PC-3 (cell line): ENCODE results near the gene CACNG5.

Experiments used
- EZH2 ChIP-seq: fragments of 300-600 bp; sonication (generic); IDR thresholded peaks from one replicate; pipeline ENCODE4 v1.6.1; 2017; ENCODE audit warnings: antibody characterized with exemption, mild to moderate bottlenecking, low read length; ENCODE audit not compliant: unreplicated experiment
- EZH2phosphoT487 ChIP-seq: fragments of 300-600 bp; sonication (generic); IDR thresholded peaks from 2 replicates; pipeline ENCODE4 v1.6.1; 2018; ENCODE audit warnings: mild to moderate bottlenecking, antibody characterized with exemption, low read length, borderline replicate concordance
- TF ChIP-seq, protein P1 (sequence below): fragments of 300-600 bp; sonication (generic); conservative IDR thresholded peaks from 2 replicates; pipeline ENCODE4 v1.5.1; 2017; ENCODE audit warnings: antibody characterized with exemption, low read depth, mild to moderate bottlenecking, low read length

DNA sequence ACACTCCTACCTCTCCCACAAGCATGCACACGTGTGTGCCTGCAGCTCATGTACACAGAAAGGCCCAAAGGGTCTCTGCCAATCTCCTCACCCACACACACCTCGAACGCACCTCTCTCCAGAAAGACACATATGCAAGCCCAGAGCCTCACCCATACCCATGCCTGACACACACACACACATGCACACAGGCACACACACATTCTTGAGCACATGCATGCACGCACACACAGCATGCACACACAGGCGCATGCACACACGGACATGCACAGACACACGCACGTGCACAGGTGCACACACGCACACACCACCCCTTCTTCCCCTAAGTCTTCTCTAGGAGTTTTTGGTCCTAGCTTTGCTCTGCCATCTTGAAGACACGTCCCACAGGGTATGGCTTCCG, 80.9 kb downstream of the CACNG5 start:
- TF ChIP-seq, protein P1, sequence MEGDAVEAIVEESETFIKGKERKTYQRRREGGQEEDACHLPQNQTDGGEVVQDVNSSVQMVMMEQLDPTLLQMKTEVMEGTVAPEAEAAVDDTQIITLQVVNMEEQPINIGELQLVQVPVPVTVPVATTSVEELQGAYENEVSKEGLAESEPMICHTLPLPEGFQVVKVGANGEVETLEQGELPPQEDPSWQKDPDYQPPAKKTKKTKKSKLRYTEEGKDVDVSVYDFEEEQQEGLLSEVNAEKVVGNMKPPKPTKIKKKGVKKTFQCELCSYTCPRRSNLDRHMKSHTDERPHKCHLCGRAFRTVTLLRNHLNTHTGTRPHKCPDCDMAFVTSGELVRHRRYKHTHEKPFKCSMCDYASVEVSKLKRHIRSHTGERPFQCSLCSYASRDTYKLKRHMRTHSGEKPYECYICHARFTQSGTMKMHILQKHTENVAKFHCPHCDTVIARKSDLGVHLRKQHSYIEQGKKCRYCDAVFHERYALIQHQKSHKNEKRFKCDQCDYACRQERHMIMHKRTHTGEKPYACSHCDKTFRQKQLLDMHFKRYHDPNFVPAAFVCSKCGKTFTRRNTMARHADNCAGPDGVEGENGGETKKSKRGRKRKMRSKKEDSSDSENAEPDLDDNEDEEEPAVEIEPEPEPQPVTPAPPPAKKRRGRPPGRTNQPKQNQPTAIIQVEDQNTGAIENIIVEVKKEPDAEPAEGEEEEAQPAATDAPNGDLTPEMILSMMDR = no peak
- TF ChIP-seq EZH2 = no peak
- no peak for TF ChIP-seq EZH2phosphoT487
